Mononuclear cell (primary cell): ENCODE measurements around the gene EEA1. TPM values are rescaled to one million over a fixed set of nuclear protein-coding genes. Genes with fewer than 3 reads are reported as not detected.

ENCODE experiments used
- H3K27me3 ChIP-seq: 2 replicates; pipeline ENCODE4 v1.6.0; 2011; ENCODE audit warnings: low read length, control low read depth; ENCODE audit not compliant: insufficient read depth
- H3K4me1 ChIP-seq: 2 replicates; pipeline ENCODE4 v1.5.1; 2011; ENCODE audit warnings: mild to moderate bottlenecking, low read length, control low read depth; ENCODE audit not compliant: insufficient read depth
- H3K4me3 ChIP-seq: 2 replicates; pipeline ENCODE4 v1.5.1; 2011; ENCODE audit warnings: mild to moderate bottlenecking, low read length, moderate library complexity
- H3K9me3 ChIP-seq: 2 replicates; pipeline ENCODE4 v1.5.1; 2011; ENCODE audit warnings: low read depth, mild to moderate bottlenecking, control low read depth, low read length
- total RNA-seq: library from RNA; depleted of rRNA; stranded (reverse); fragments of >200 nt; gene quantifications from one replicate; pipeline ENCODE4 v1.2.3, GENCODE V29; 2012

The EEA1 gene
- total RNA-seq, 1 donor = 6.2 TPM

- H3K4me1 ChIP-seq = no peaks in the 10 kb centered on the region
- H3K27me3 ChIP-seq = no peaks in the 10 kb centered on the region
- no peak overlapping the region for H3K4me3 ChIP-seq
- no peaks in the 10 kb centered on the region for H3K9me3 ChIP-seq
Measured at GRCh38 chr12:92879698-92880322, 49.3 kb downstream of the EEA1 start.

GRCh38 chr12:92877904-92878303, 51.2 kb downstream of the EEA1 start:
- H3K9me3 ChIP-seq = no peaks in the 10 kb centered on the region
- H3K27me3 ChIP-seq = no peaks in the 10 kb centered on the region
- H3K4me1 ChIP-seq = no peaks in the 10 kb centered on the region

GRCh38 chr12:92876496-92876895, 52.6 kb downstream of the EEA1 start:
- Histone ChIP-seq H3K4me3 (no peak overlapping the region), H3K9me3 (no peaks in the 10 kb centered on the region), H3K4me1 (no peaks in the 10 kb centered on the region), H3K27me3 (no peaks in the 10 kb centered on the region)

More at GRCh38 chr12:92877904-92878303, 51.2 kb downstream of the EEA1 start:
- H3K4me3 ChIP-seq = no peak overlapping the region

GRCh38 chr12:92871116-92871515, 58.0 kb downstream of the EEA1 start:
- no peak overlapping the region for H3K4me3 ChIP-seq
- H3K27me3 ChIP-seq = no peaks in the 10 kb centered on the region
- no peaks in the 10 kb centered on the region for H3K9me3 ChIP-seq
- peaks cover 7% of the 10 kb centered on the region for H3K4me1 ChIP-seq

- H3K4me1 ChIP-seq = peaks cover 7% of the 10 kb centered on the region
- H3K4me3 ChIP-seq = no peak overlapping the region
- no peaks in the 10 kb centered on the region for H3K27me3 ChIP-seq
- H3K9me3 ChIP-seq = no peaks in the 10 kb centered on the region
Measured at GRCh38 chr12:92866418-92866817, 62.7 kb downstream of the EEA1 start.

- H3K4me1 ChIP-seq = no peaks in the 10 kb centered on the region
- no peak overlapping the region for H3K4me3 ChIP-seq
- H3K27me3 ChIP-seq = no peaks in the 10 kb centered on the region
- H3K9me3 ChIP-seq = no peaks in the 10 kb centered on the region
Measured at GRCh38 chr12:92863251-92863650, 65.8 kb downstream of the EEA1 start.

GRCh38 chr12:92861381-92861780, 67.7 kb downstream of the EEA1 start:
- H3K27me3 ChIP-seq = no peaks in the 10 kb centered on the region
- no peaks in the 10 kb centered on the region for H3K4me1 ChIP-seq
- no peak overlapping the region for H3K4me3 ChIP-seq
- H3K9me3 ChIP-seq = no peaks in the 10 kb centered on the region

GRCh38 chr12:92860521-92860920, 68.6 kb downstream of the EEA1 start:
- no peaks in the 10 kb centered on the region for H3K4me1 ChIP-seq
- H3K9me3 ChIP-seq = no peaks in the 10 kb centered on the region
- no peaks in the 10 kb centered on the region for H3K27me3 ChIP-seq
- H3K4me3 ChIP-seq = no peak overlapping the region

- no peak overlapping the region for H3K4me3 ChIP-seq
- no peaks in the 10 kb centered on the region for H3K9me3 ChIP-seq
- no peaks in the 10 kb centered on the region for H3K27me3 ChIP-seq
- H3K4me1 ChIP-seq = no peaks in the 10 kb centered on the region
Measured at GRCh38 chr12:92859650-92860386, 69.3 kb downstream of the EEA1 start.

- H3K4me3 ChIP-seq = no peak overlapping the region
- H3K9me3 ChIP-seq = no peaks in the 10 kb centered on the region
- H3K4me1 ChIP-seq = no peaks in the 10 kb centered on the region
- no peaks in the 10 kb centered on the region for H3K27me3 ChIP-seq
Measured at GRCh38 chr12:92857818-92858217, 71.3 kb downstream of the EEA1 start.

- no peak overlapping the region for H3K4me3 ChIP-seq
- no peaks in the 10 kb centered on the region for H3K9me3 ChIP-seq
- H3K4me1 ChIP-seq = no peaks in the 10 kb centered on the region
- no peaks in the 10 kb centered on the region for H3K27me3 ChIP-seq
Measured at GRCh38 chr12:92854344-92854743, 74.8 kb downstream of the EEA1 start.

- Histone ChIP-seq H3K9me3 (no peaks in the 10 kb centered on the region), H3K27me3 (no peaks in the 10 kb centered on the region), H3K4me3 (no peak overlapping the region), H3K4me1 (no peaks in the 10 kb centered on the region)
Measured at GRCh38 chr12:92848740-92849139, 80.4 kb downstream of the EEA1 start.

GRCh38 chr12:92847368-92847767, 81.7 kb downstream of the EEA1 start:
- no peaks in the 10 kb centered on the region for H3K4me1 ChIP-seq
- no peaks in the 10 kb centered on the region for H3K9me3 ChIP-seq
- no peaks in the 10 kb centered on the region for H3K27me3 ChIP-seq
- H3K4me3 ChIP-seq = no peak overlapping the region

GRCh38 chr12:92845329-92845728, 83.8 kb downstream of the EEA1 start:
- H3K27me3 ChIP-seq = no peaks in the 10 kb centered on the region
- H3K4me3 ChIP-seq = no peak overlapping the region
- no peaks in the 10 kb centered on the region for H3K4me1 ChIP-seq
- no peaks in the 10 kb centered on the region for H3K9me3 ChIP-seq

GRCh38 chr12:92844151-92844763, 84.8 kb downstream of the EEA1 start:
- H3K9me3 ChIP-seq = no peaks in the 10 kb centered on the region
- H3K27me3 ChIP-seq = no peaks in the 10 kb centered on the region
- no peak overlapping the region for H3K4me3 ChIP-seq
- H3K4me1 ChIP-seq = no peaks in the 10 kb centered on the region
